Neural progenitor cell (in vitro differentiated cells): ENCODE measurements around the gene C19orf33. TPM values are rescaled to one million over a fixed set of nuclear protein-coding genes. Genes with fewer than 3 reads are reported as not detected.

Experiments
- DNase-seq: peaks from one replicate; pipeline ENCODE4 v3.0.0-alpha.2; 2016; ENCODE audit warnings: low spot score
- H2AFZ ChIP-seq: fragments of 200-600 bp; sonication (generic); replicated peaks from 2 replicates; pipeline ENCODE4 v1.6.1; 2016; ENCODE audit warnings: antibody characterized with exemption
- H3F3A ChIP-seq: fragments of 200-600 bp; sonication (generic); 2 replicates; pipeline ENCODE4 v1.6.1; 2016; ENCODE audit warnings: antibody characterized with exemption, low read depth
- H3K27ac ChIP-seq: fragments of 200-600 bp; sonication (generic); 2 replicates; pipeline ENCODE4 v1.5.1; 2016; ENCODE audit warnings: mild to moderate bottlenecking
- H3K27me3 ChIP-seq: fragments of 200-600 bp; sonication (generic); 2 replicates; pipeline ENCODE4 v1.6.1; 2016; ENCODE audit warnings: mild to moderate bottlenecking, moderate library complexity
- H3K36me3 ChIP-seq: fragments of 200-600 bp; sonication (generic); 2 replicates; pipeline ENCODE4 v1.5.1; 2016
- H3K4me1 ChIP-seq: fragments of 200-600 bp; sonication (generic); 2 replicates; pipeline ENCODE4 v1.6.1; 2016; ENCODE audit warnings: mixed run types
- H3K4me2 ChIP-seq: fragments of 200-600 bp; sonication (generic); 2 replicates; pipeline ENCODE4 v1.6.1; 2016
- H3K4me3 ChIP-seq: fragments of 200-600 bp; sonication (generic); 2 replicates; pipeline ENCODE4 v1.5.1; 2016
- H3K79me2 ChIP-seq: fragments of 200-600 bp; sonication (generic); 2 replicates; pipeline ENCODE4 v1.6.1; 2016; ENCODE audit warnings: low read depth
- H3K9ac ChIP-seq: fragments of 200-600 bp; sonication (generic); 2 replicates; pipeline ENCODE4 v1.6.1; 2016
- H3K9me3 ChIP-seq: fragments of 200-600 bp; sonication (generic); 2 replicates; pipeline ENCODE4 v1.5.1; 2016; ENCODE audit warnings: low read depth
- H4K20me1 ChIP-seq: fragments of 200-600 bp; sonication (generic); 2 replicates; pipeline ENCODE4 v1.6.1; 2016; ENCODE audit warnings: low read depth
- H3K27ac Mint-ChIP-seq: 3 replicates; pipeline ENCODE4 v1.8.0; 2021; ENCODE audit warnings: mixed read lengths
- H3K27me3 Mint-ChIP-seq: 2 replicates; pipeline ENCODE4 v1.8.0; 2022; ENCODE audit warnings: low read depth, mild to moderate bottlenecking, inconsistent platforms, moderate library complexity, mixed read lengths; ENCODE audit not compliant: insufficient read depth
- H3K36me3 Mint-ChIP-seq: 3 replicates; pipeline ENCODE4 v1.8.0; 2021; ENCODE audit warnings: mixed read lengths
- H3K4me1 Mint-ChIP-seq: 3 replicates; pipeline ENCODE4 v1.8.0; 2021; ENCODE audit warnings: mixed read lengths
- H3K4me3 Mint-ChIP-seq: 3 replicates; pipeline ENCODE4 v1.8.0; 2021; ENCODE audit warnings: mild to moderate bottlenecking, moderate library complexity, mixed read lengths
- H3K9me3 Mint-ChIP-seq: 3 replicates; pipeline ENCODE4 v1.8.0; 2020; ENCODE audit warnings: mixed read lengths
- CTCF ChIP-seq: fragments of 200-600 bp; sonication (generic); IDR thresholded peaks from 2 replicates; pipeline ENCODE4 v1.5.1; 2017; ENCODE audit warnings: antibody characterized with exemption, mild to moderate bottlenecking
- EZH2 ChIP-seq: fragments of 200-600 bp; sonication (generic); IDR thresholded peaks from 2 replicates; pipeline ENCODE4 v1.6.1; 2017; ENCODE audit warnings: antibody characterized with exemption, mild to moderate bottlenecking, moderate library complexity
- EZH2phosphoT487 ChIP-seq: fragments of 200-600 bp; sonication (generic); IDR thresholded peaks from 2 replicates; pipeline ENCODE4 v1.6.1; 2017; ENCODE audit warnings: antibody characterized with exemption
- total RNA-seq: library from RNA; depleted of rRNA; stranded (reverse); fragments of >200 nt; gene quantifications from 2 replicates; pipeline ENCODE4 v1.2.3, GENCODE V29; 2015; ENCODE audit warnings: low replicate concordance

C19orf33 gene
- total RNA-seq, 1 donor from 2014 or later: not detected

- Histone ChIP-seq H3K4me2 (no peak overlapping the region), H3K4me1 (no peaks in the 10 kb centered on the region), H4K20me1 (peaks cover 6% of the 10 kb centered on the region), H3K9ac (no peak overlapping the region), H3F3A (no peaks in the 10 kb centered on the region), H3K27me3 (no peaks in the 10 kb centered on the region), H3K9me3 (no peaks in the 10 kb centered on the region), H3K36me3 (no peaks in the 10 kb centered on the region), H3K79me2 (peaks cover 27% of the 10 kb centered on the region), H2AFZ (no peak overlapping the region), H3K4me3 (no peak overlapping the region), H3K27ac (no peak overlapping the region)
- no peak overlapping the region for H3K27ac Mint-ChIP-seq
- H3K4me1 Mint-ChIP-seq: peaks cover 9% of the 10 kb centered on the region
- H3K36me3 Mint-ChIP-seq: no peaks in the 10 kb centered on the region
- H3K4me3 Mint-ChIP-seq: no peak overlapping the region
- DNase-seq: no peak
- TF ChIP-seq EZH2phosphoT487 (no peak), EZH2 (no peak), CTCF (no peak)
- peaks cover 6% of the 10 kb centered on the region for H3K27me3 Mint-ChIP-seq
- H3K9me3 Mint-ChIP-seq: no peaks in the 10 kb centered on the region
These were observed 19.6 kb upstream of the C19orf33 start for GRCh38 chr19:38284422-38284821.

GRCh38 chr19:38285567-38285966 is 18.5 kb upstream of the C19orf33 start:
- H3K4me1 Mint-ChIP-seq: peaks cover 18% of the 10 kb centered on the region
- peaks cover 17% of the 10 kb centered on the region for H3K79me2 ChIP-seq
- H3K27ac Mint-ChIP-seq: no peak overlapping the region
- H3F3A ChIP-seq: no peaks in the 10 kb centered on the region
- no peaks in the 10 kb centered on the region for H3K36me3 ChIP-seq
- peaks cover 6% of the 10 kb centered on the region for H4K20me1 ChIP-seq
- no peak for DNase-seq
- H3K27me3 Mint-ChIP-seq: peaks cover 6% of the 10 kb centered on the region
- H3K4me3 ChIP-seq: no peak overlapping the region
- H3K9me3 Mint-ChIP-seq: no peaks in the 10 kb centered on the region
- H3K4me1 ChIP-seq: no peaks in the 10 kb centered on the region
- H2AFZ ChIP-seq: no peak overlapping the region
- no peak overlapping the region for H3K9ac ChIP-seq
- H3K4me2 ChIP-seq: no peak overlapping the region
- no peaks in the 10 kb centered on the region for H3K9me3 ChIP-seq
- TF ChIP-seq CTCF (no peak), EZH2phosphoT487 (no peak), EZH2 (no peak)
- no peak overlapping the region for H3K4me3 Mint-ChIP-seq
- H3K27me3 ChIP-seq: no peaks in the 10 kb centered on the region
- no peak overlapping the region for H3K27ac ChIP-seq
- no peaks in the 10 kb centered on the region for H3K36me3 Mint-ChIP-seq

- peak overlapping the region; percentile 27 for H3K27ac ChIP-seq
- no peaks in the 10 kb centered on the region for H3K4me1 ChIP-seq
These were observed 16.4 kb upstream of the C19orf33 start for GRCh38 chr19:38287604-38288003.

More at GRCh38 chr19:38287604-38288003, 16.4 kb upstream of the C19orf33 start:
- no peaks in the 10 kb centered on the region for H3K36me3 Mint-ChIP-seq
- peak; percentile 53 for DNase-seq
- no peak overlapping the region for H2AFZ ChIP-seq
- H3K9me3 Mint-ChIP-seq: no peaks in the 10 kb centered on the region
- no peak overlapping the region for H3K4me3 ChIP-seq
- peaks cover 6% of the 10 kb centered on the region for H4K20me1 ChIP-seq
- peaks cover 4% of the 10 kb centered on the region for H3K27me3 Mint-ChIP-seq
- no peaks in the 10 kb centered on the region for H3K27me3 ChIP-seq
- H3K36me3 ChIP-seq: no peaks in the 10 kb centered on the region
- peak overlapping the region; percentile 14 for H3K4me3 Mint-ChIP-seq
- no peak overlapping the region for H3K4me2 ChIP-seq
- no peak overlapping the region for H3K9ac ChIP-seq
- TF ChIP-seq CTCF (no peak), EZH2 (no peak), EZH2phosphoT487 (no peak)
- H3K27ac Mint-ChIP-seq: peak overlapping the region; percentile 99
- H3K4me1 Mint-ChIP-seq: peaks cover 23% of the 10 kb centered on the region
- H3F3A ChIP-seq: no peaks in the 10 kb centered on the region
- H3K79me2 ChIP-seq: no peaks in the 10 kb centered on the region
- no peaks in the 10 kb centered on the region for H3K9me3 ChIP-seq
